Anterior cingulate cortex (tissue), 58 donors: Measurements from ENCODE around the gene PURB.
A peak's percentile ranks its signal among the peaks of the same experiment; 100 is the strongest.
"Not testable (repeated sequence)": the region's sequence is repeated elsewhere in the genome, so short reads cannot be mapped to it uniquely, and the experiment has no call there.

Experiments
- DNase-seq, 58 donors: peaks; one replicate each; lab custom pipeline; 2025; lab: John Stamatoyannopoulos, UW

PURB gene

GRCh38 chr7:44885394-44886317, at the start of gene PURB:
PURB (minus strand) TSS chr7:44885530; CDS start chr7:44885348, 182 bp downstream.
- peak; percentile 33 to 96 (median 91) for DNase-seq

- no peak for DNase-seq
Observed at GRCh38 chr7:44935016-44935415, 49.7 kb upstream of the PURB start.

GRCh38 chr7:44934510-44934909, 49.2 kb upstream of the PURB start:
- not testable (repeated sequence) for DNase-seq

GRCh38 chr7:44930921-44931320, 45.6 kb upstream of the PURB start:
- DNase-seq: no peak

DNA sequence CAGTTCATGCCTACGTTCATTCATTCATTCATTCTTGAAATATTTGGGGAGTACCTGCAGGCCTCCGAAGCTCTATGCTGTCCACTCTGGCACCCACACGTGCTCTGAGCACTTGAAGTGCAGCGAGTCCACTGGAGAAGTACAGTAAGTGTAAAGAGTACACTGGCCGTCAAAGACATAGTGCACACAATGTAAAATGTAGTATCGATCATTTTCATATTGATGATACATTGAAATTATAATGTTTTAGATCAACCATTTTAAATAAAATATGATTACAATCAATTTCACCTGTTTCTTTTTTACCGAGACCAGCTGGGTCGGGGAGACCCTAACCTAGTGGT, 37.0 kb upstream of the PURB start:
- no peak for DNase-seq

DNA sequence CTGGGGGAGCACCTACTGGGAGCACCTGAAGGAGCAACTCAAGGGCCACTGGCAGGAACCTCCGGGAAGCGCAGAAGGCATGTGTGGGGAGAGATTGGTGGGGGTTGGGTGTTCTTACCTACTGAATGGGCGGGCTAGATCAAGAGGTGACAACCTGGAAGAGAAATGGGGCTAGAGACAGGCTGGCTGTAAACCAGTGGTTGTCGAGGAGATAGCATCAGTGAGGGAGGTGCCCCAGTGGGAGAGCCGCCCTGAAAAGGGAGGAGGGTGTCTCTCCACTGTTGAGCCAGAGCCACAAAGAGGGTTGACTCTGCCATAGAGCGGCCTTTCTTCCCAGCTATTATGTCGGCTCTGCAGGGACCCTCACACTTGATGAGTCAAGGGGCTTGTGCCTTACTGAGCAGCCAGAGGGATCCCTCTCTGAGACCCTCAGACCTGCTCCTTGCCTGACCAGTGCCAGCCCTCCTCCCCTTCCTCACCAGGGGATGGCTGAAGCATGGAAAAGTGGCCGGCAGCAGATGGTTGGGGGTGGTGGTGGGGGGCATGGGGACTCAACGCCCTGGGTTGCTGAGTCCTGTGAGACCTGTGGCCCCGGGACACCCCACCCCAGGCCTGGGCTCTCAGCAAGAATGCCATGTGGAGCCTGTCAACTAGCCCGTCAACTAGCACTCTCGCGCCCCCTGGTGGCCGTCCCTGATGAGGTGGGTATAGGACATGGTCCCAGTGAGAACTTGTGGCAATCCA, 36.4 kb upstream of the PURB start:
- peak in 55 of 58 donors; percentile 24 to 95 (median 66) for DNase-seq

DNA sequence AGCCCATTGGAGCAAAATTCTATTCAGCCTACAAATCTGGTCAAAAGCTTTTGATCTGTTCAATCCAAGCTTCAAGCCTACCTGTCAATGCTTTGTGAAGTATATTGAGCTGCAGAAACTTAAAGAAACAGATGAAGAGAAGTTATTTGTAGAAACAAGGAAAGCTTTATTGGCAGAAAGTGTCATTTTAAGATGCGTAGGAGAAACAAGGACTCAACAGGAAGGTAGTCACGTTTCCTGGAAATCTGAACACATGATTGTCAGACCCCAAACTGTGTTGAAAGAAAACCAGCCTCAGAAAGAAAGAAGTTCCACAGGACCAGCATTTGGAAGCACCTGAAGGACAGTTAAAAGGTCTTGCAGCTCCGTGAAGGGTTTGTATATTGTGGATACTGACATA, 34.8 kb upstream of the PURB start:
- DNase-seq: no peak

GRCh38 chr7:44918029-44918428, 32.7 kb upstream of the PURB start:
- DNase-seq: no peak

- no peak for DNase-seq
Observed at GRCh38 chr7:44917465-44917864, 32.1 kb upstream of the PURB start.

DNA sequence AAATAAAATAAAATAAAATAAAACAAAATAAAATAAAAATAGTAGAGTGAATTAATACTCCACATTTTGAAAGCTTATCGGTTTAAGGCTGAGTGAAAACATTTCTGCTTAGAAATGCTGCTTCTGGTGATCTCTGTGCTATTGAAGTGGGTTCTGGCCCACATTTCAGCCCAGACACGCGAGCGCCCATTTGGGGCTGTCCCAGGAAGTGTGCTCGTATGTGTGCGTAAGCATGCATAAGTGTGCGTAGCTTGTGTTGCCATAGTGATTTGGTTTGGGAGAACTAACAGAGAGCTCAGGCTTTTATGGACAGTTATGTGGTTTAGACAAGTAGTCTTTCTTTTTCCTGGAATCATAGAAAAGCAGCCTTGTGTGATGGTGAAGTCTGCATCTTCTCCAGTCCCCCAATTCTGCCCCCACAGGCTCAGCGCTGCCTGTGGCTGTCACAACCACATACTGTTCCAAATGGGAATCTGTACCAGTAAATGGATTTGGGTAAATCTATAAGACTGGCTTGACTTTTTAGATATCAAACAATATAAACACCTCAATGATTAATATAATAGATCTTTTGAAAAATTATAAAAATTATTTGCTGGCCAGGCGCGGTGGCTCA, 29.8 kb upstream of the PURB start:
- DNase-seq: peak in 2 of 58 donors; percentile 10

GRCh38 chr7:44912775-44913347, 27.5 kb upstream of the PURB start:
- DNase-seq: peak in 1 of 58 donors; percentile 5

- peak in 4 of 58 donors; percentile 16 to 37 (median 22) for DNase-seq
Observed at GRCh38 chr7:44911911-44912310, 26.6 kb upstream of the PURB start.

GRCh38 chr7:44909596-44910389, 24.5 kb upstream of the PURB start:
- no peak for DNase-seq

- DNase-seq: no peak
Observed at GRCh38 chr7:44906965-44907364, 21.6 kb upstream of the PURB start.

DNA sequence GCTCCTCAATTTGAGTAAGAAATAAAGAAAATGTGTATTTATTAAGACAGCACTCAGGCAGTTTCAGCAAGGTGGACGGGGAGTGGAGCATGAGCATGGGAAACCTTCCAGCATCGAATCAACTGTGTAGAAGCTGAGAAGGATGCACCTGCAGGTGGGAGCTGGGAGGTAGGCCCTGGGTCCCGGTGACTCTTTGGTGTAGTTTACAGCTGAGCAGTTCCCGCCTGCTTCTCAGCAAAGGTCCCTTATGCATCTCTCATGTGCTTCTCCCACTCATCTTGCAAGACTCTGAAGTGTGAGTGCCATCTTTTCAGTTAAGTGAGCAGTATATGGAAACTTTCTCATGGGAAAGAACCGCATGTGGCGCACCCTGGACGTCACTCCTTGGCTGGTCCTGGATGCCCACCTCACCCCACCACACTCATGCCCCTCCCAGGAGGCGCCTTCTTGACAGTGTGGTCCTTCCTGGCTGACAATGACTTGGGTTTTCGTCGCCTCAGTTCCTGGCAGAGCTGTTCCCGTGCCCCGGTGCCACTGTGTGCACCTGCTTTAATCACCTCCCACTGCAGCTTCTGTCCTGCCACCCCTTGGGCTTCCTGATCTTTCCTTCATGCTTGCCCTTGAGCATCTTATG, 19.8 kb upstream of the PURB start:
- no peak for DNase-seq

- DNase-seq: no peak
Observed at GRCh38 chr7:44899443-44899842, 14.1 kb upstream of the PURB start.

DNA sequence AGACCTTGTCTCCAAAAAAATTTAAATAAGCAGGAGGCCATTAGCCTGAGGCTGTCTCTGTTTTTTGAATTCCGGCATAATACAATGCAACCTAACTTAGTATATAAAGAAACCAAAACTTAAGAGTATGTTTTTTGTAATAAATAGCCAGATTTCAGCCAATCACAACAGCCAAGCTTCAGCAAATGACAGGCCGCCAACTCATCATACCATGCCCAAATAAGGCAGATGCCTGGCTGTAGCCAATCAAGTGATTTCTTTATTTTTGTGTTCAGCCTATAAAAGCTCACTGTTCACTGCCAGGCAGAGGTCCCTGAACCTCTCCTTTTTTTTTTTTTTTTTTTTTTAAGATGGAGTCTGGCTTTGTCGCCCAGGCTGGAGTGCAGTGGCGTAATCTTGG, 12.7 kb upstream of the PURB start:
- DNase-seq: no peak

DNA sequence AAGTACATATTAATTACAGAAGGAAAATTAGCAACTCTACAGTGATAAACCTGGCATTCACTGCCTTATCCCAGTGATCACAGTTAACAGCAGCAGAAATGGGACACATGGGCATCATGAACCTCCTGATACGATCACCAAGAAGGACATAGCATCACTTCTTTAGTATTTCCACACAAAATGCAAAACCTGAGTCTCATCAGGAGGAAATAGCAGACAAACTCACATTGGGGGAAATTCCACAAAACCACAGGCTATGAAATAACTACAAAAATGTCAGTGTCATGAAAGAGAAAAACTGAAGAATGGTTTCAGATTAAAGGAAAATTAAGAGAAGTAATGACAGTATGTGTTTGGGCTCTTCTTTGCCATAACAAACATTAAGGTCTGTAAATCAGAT, 12.0 kb upstream of the PURB start:
- DNase-seq: no peak

DNA sequence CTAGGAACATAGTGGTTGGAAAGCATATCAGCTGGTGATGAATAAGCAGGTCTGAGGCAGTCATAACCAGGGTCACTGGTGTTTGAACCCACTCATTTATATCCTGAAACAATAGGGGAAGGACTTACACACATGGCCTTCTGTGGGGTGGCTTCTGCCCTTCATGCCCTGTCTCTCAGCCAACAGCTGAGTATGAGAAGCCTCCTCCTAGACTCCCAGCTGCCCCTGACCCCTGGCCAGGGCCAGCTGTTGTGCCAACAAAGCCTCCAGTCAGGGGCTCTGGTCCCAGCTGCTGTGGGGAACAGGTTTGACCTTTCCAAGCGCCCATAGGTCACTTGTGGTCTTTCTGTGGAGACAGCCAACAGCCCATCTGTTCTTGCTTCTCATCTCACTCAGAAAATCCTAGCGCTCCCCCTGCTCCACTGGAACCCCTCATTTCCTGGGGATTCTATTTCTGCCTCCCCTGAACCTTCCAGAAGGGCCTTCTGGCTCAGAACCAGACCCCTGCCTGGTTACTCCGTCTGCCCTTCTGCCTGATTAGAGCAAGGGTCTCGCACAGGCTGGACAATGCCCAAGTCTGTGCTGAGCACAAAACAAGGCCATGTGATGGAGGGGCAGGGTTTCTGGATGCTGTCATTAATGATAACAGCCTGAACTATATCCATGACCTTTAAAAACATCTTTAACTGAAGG, 9.7 kb upstream of the PURB start:
- peak in 22 of 58 donors; percentile 6 to 73 (median 26) for DNase-seq
